Fibroblast of skin of right biceps (primary cell): ENCODE measurements around the gene NRBF2.
"Not testable (repeated sequence)": the region's sequence is repeated elsewhere in the genome, so short reads cannot be mapped to it uniquely, and the experiment has no call there.

Experiments
- DNase-seq: peaks from one replicate; pipeline ENCODE4 v3.0.0-alpha.2; 2013

Gene NRBF2

DNA sequence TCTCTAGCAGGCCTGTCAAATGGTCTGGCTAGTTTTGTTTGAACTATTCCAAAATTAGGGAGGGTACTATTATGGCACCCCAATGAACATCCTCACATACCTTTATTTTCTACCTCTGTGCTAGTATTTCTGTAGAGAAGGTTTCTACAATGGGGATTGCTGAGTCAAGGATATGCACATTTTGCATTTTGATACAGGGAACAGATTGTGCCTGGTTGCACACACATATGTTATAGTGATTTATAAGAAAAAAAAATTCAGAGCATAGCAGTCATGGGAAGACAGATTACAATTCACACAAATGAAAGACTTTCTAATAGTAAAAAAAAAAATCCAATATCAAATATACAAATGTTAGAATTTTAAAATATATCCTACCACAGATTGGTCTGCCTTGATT is 14.1 kb upstream of the NRBF2 start:
- DNase-seq = no peak

- peak; percentile 98 for DNase-seq
Observed at GRCh38 chr10:63120554-63120953, 12.6 kb upstream of the NRBF2 start.

GRCh38 chr10:63123727-63124362 is 9.3 kb upstream of the NRBF2 start:
- DNase-seq = no peak

GRCh38 chr10:63125459-63125858 is 7.7 kb upstream of the NRBF2 start:
- DNase-seq = no peak

DNA sequence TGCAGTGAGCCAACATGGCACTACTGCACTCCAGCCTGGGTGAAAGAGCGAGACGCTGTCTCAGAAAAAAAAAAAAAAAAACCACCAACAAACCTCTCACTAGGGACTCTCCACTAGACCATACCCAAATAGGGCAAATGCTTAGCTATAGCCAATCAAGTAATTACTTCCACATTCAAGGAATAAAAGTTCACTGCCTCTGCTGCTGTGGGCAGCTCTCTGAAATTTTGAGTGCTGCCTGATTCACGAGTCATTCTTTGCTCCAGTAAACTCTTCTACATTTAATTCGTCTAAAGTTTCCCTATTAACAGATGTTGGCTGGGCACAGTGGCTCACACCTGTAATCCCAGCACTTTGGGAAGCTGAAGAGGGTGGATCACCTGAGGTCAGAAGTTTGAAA is 4.7 kb upstream of the NRBF2 start:
- DNase-seq = peak; percentile 60

DNA sequence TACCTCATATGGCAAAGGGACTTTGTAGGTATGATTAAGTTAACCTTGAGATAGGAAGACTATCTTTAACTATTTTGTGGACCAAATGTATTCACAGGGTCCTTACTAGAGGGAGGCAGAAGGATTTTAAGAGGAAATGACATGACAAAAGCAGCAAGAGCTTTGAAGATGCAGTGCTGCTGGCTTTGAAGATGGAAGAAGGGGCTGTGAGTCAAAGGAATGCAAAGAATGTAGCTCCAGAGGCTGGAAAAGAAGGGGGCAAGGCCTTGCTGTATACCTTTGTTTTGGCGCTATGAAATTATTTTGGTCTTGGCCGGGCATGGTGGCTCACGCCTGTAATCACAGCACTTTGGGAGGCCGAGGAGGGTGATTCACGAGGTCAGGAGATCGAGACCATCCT is 3.2 kb upstream of the NRBF2 start:
- DNase-seq = peak; percentile 55

DNA sequence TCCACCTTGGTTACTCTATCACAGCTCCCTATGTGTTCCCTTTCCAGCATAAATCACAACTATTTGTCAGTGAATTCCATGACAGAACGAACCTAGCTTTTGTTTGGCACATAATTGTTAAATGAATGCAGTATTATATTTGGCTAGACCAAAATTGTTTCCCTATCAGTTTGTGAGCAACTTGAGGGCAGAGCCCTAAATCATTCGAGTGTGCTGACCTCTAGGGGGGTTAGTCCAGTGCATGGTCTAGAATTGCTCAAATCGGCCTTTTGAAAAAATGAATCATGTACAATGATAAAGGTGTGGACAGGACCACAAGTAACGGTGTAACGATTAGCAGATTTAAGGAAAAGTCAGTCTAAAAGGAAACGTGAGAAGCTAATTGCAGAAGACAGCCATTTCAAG is 475 bp upstream of the NRBF2 start:
- no peak for DNase-seq

DNA sequence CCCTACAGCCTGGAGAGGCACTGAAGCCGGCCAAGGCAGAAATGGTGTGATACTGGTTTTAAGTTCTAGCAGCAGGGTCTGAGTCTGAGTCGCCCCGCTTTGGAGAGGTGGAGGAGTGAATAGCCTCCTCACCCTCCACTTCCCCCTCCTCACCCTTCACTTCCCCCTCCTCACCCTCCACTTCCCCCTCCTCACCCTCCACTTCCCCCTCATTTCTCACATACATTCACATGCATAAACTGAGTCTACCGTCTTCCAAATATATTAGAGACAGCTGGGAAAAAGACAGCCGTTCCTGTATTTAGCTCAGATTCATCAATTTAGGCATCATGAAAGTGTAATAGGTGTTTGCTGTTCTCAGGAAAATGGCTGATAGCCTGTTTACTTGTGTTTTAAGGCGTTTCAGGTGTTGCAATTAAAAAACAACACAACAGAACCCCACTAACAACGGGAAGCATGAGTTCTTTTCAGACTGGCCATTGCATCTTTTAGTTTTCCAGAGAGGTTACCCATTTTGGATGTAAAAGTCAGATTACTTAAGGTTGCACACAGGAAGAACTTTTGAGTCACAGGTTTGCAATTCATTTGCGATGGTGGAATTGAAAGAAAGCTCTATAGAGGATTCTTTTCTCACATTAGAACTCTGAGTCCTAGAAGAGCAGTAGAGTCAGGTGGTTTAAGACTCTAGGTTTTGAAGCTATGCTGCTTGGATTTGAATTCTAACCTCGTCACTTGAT is 861 bp downstream of the NRBF2 start:
- DNase-seq = peak; percentile 50

DNA sequence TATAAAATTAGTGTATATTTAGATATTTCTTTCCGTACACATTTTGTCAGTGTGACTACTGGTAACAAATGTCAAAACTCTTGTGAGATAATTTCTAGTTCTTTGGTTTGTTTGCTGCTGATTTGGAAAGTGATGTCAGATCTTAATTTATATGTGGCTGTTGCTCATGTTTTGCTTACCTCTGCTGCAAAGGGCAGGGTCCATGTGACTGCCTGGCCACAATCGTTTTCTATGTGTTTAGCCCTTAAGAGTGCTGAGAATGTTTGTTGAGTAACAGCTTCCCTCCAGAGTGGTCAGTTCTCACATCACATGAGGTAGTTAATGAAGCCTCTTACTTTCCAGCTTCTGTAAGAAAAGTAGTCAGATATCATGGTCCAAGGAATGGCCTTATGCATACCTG is 4.2 kb downstream of the NRBF2 start:
- no peak for DNase-seq

- peak; percentile 22 for DNase-seq
Observed at GRCh38 chr10:63140077-63140476, 6.9 kb downstream of the NRBF2 start.

DNA sequence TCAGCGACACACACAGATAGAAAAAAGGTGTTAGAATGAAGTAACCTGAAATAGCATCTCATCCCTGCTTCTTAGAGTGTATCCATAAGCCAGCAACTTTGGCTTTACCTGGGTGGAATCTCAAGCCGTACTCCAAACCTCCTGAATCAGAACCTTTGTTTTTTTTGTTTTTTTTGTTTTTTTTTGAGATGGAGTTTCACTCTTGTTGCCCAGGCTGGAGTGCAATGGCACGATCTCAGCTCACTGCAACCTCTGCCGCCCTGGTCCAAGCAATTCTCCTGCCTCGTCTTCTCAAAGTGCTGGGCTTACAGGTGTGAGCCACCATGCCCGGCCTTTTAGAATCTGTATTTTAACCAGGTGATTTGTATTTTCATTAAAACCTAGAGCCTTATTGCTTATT is 9.0 kb downstream of the NRBF2 start:
- DNase-seq = no peak

DNA sequence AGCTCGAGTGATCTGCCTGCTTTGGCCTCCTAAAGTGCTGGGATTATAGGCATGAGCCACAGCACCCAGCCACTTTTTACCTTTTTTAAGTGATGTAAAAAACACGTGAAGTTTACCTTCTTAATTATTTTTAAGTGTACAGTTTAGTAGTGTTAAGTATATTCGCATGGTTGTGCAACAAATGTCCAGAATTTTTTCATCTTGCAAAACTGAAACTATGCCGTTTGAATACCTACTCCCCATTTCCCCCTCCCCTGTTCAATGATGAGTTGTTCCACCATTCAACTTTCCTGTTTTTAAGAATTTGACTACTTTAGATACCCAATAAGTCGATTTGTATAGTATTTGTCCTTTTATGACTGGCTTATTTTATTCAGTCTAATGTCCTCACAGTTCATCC is 10.9 kb downstream of the NRBF2 start:
- no peak for DNase-seq

DNA sequence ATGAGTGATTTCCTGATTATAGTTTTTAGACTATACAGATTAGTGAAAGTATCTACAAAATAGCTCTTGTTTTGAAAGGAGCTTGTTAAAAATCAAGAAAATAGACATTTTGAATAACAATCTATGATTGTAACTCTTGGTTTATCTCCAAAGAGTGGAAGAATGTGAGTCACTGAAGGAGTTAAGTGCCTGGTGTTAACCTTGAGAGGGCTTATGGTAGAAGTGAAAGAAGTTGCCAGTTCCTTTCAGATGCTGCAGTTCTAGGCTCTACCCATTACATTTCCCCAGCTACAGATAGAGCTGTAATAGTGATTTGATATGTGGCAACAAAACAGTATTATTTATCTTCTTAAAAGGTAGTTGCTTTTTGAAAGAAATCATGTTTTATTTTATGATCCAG is 12.7 kb downstream of the NRBF2 start:
- peak; percentile 38 for DNase-seq

DNA sequence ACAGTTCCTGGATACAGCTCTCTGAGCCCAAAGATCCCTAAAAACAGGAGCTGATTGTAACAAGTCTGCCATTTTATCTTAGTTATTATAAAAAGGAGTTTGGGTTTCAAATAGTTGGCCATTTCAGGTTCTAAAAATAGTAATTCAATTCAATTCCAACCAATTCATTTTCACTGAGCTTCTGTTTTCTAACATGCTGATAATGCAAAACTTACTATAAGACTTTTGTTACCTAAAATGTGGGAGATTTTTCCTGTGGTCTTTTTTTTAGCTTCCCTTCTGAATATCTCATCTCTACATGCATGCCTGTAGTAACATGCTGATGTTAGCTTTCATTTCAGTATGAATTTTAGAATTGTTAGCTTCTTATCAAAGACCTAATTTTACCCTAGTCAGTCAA is 13.4 kb downstream of the NRBF2 start:
- no peak for DNase-seq

GRCh38 chr10:63150745-63151144 is 17.6 kb downstream of the NRBF2 start:
- no peak for DNase-seq

GRCh38 chr10:63153868-63154545 is 20.9 kb downstream of the NRBF2 start:
- DNase-seq = not testable (repeated sequence)

DNA sequence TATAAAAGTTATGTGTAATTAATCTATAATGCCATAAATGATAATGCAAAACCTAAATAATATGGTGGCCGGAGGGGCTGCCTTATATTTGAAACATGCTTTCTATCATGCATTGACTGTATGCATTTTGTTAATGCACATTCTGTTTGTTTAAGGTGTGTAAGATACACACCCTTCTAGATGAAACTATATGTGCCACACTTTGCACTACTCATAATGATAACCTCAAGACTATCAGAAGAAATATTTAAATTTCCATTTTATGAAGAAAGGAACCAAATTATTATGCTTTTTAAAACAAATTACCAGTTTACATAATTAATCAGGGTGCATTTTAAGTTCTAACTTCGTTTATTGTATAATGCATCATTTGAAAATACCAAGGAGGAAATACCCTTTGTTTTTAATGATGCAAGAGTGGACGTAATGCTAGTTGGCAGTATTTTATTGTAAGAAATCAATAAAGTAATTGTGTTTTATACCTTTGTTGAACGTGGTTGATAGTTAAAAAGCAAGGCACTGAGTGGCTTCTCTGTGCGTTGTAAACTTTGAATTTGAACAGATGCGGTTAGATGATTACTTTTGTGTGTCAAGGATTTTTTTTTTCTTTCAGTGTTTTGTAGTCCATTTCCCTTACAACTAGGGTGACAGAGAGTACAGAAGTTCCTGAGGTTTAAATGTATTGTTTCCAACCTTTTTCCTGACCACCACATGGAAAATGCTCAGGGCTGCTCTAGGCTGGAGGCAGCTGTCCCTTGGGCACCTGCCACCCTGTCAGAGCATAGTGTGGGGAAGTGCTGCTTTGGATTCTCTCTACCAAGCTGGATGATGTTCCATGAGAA is 21.6 kb downstream of the NRBF2 start:
- DNase-seq = no peak

GRCh38 chr10:63155388-63156020 is 22.4 kb downstream of the NRBF2 start:
- DNase-seq = no peak

DNA sequence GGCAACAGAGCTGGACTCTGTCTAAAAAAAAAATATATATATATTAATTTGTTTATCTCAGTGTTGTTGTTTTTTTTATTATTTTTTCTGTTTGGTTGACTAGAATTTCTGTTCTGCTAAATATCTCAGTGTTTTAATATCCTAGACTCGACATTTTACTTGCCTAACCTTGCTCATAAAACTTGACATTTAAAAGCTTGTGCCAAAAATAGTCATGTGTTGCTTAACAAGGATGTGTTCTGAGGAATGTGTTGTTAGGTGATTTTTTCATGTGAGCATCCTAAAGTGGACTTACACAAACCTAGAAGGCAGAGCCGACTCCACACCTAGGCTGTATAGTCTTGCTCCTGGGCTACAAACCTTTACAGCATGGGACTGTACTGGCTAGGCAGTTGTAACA is 23.1 kb downstream of the NRBF2 start:
- no peak for DNase-seq

- peak; percentile 84 for DNase-seq
Observed at GRCh38 chr10:63157845-63158624, 24.9 kb downstream of the NRBF2 start.

- DNase-seq = no peak
Observed at GRCh38 chr10:63161592-63161991, 28.5 kb downstream of the NRBF2 start.

DNA sequence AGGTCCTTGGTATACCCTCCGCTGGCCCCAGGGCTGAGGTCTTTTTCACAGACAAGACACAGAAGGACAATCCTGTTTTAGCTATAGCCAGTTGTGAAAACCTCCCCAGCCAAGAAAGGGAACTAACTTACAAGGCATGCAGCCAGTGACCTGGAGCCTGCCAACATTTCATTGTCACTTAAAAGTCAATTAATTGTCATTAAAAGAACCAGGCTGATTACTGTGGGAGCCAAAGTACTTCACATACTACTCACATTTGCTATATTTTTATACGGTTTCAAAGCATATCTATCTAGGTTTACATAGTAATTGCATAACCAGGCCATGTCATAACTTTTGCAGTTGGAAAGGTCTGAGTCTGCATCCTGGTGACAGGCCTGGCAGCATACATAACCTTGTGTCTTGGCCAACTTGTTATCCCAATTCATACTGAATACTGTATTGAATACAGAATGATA is 31.1 kb downstream of the NRBF2 start:
- no peak for DNase-seq
